ENCODE measurements around the gene INHBC.

INHBC gene

DNA sequence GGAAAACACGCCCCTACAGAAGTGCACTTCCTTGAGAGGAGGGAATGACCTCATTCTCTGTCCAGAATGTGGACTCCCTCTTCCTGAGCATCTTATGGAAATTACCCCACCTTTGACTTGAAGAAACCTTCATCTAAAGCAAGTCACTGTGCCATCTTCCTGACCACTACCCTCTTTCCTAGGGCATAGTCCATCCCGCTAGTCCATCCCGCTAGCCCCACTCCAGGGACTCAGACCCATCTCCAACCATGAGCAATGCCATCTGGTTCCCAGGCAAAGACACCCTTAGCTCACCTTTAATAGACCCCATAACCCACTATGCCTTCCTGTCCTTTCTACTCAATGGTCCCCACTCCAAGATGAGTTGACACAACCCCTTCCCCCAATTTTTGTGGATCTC is 15.5 kb downstream of the INHBC start:
- H3K4me3 ChIP-seq (replicated peaks; ENCODE audit: insufficient read depth, low read length) = no peak overlapping the region
- TF ChIP-seq POLR2AphosphoS5 (IDR thresholded peaks at IDR 0.05; ENCODE audit: low read depth) (no peak), GABPA (IDR thresholded peaks at IDR 0.05; ENCODE audit: low read depth) (no peak), REST (IDR thresholded peaks at IDR 0.05; ENCODE audit: insufficient replicate concordance, low read depth) (no peak), SPI1 (IDR thresholded peaks at IDR 0.05; ENCODE audit: borderline replicate concordance, low read depth) (no peak), CTCF (IDR thresholded peaks at IDR 0.05; ENCODE audit: insufficient read depth, low read length) (no peak)
- no peaks in the 10 kb centered on the region for H3K27me3 ChIP-seq (ENCODE audit: insufficient read depth, poor library complexity, severe bottlenecking)
- H3K27ac ChIP-seq (replicated peaks) = no peak overlapping the region
- no peak for DNase-seq (ENCODE audit: low read depth in 1 of 2, low spot score in 1 of 2)

- Histone ChIP-seq H3K4me3 (replicated peaks; ENCODE audit: insufficient read depth, low read length) (no peak overlapping the region), H3K27ac (replicated peaks) (no peak overlapping the region), H3K27me3 (ENCODE audit: insufficient read depth, poor library complexity, severe bottlenecking) (no peaks in the 10 kb centered on the region)
- no peak for DNase-seq (ENCODE audit: low read depth in 1 of 2, low spot score in 1 of 2)
- TF ChIP-seq SPI1 (IDR thresholded peaks at IDR 0.05; ENCODE audit: borderline replicate concordance, low read depth) (no peak), GABPA (IDR thresholded peaks at IDR 0.05; ENCODE audit: low read depth) (no peak), CTCF (IDR thresholded peaks at IDR 0.05; ENCODE audit: insufficient read depth, low read length) (no peak), REST (IDR thresholded peaks at IDR 0.05; ENCODE audit: insufficient replicate concordance, low read depth) (no peak), POLR2AphosphoS5 (IDR thresholded peaks at IDR 0.05; ENCODE audit: low read depth) (no peak)
Observed at GRCh38 chr12:57451233-57451778, 16.7 kb downstream of the INHBC start.

DNA sequence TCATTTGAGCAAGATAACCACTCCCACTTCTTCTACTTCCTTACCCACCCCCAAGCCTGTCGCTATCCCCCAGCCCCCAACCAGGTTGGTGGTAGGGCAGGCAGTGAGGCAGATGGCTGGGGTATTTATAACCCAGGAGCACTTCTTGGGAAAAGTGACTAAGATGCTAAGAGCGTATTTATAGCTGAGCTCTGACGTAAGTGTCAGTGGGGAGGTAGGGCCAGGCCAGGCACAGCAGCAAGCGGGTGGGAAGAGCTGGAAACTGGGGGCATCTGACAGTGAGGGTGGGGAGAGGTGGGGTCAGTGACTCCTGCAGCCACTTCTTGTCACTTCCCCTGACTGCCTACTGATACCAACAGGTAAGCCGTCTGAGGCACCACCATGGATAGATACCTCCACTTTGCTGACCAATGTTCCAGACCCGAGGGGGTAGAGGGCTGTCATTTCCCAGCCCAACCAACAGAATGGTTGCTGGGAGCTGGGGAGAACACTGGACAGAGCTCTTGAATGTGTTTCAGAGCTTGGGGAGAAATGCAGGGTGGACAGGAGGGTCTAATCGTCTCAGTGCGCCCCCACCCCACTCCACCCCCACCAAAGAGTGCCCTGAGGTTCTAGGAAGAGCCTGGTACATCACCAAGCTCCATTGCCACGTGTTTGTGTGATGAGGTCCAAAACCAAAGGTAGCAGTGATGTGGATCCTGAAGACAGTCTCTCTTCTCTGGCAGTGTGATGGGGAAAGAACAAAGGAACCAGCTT is 17.8 kb downstream of the INHBC start:
- Histone ChIP-seq H3K27me3 (ENCODE audit: insufficient read depth, poor library complexity, severe bottlenecking) (no peaks in the 10 kb centered on the region), H3K4me3 (replicated peaks; ENCODE audit: insufficient read depth, low read length) (no peak overlapping the region), H3K27ac (replicated peaks) (no peak overlapping the region)
- no peak for TF ChIP-seq POLR2AphosphoS5 (IDR thresholded peaks at IDR 0.05; ENCODE audit: low read depth)
- no peak for TF ChIP-seq SPI1 (IDR thresholded peaks at IDR 0.05; ENCODE audit: borderline replicate concordance, low read depth)
- TF ChIP-seq GABPA (IDR thresholded peaks at IDR 0.05; ENCODE audit: low read depth) = no peak
- no peak for TF ChIP-seq REST (IDR thresholded peaks at IDR 0.05; ENCODE audit: insufficient replicate concordance, low read depth)
- TF ChIP-seq CTCF (IDR thresholded peaks at IDR 0.05; ENCODE audit: insufficient read depth, low read length) = no peak
- DNase-seq (ENCODE audit: low read depth in 1 of 2, low spot score in 1 of 2) = no peak

Data from HL-60 (cell line).